Lower leg skin (tissue), 4 donors: ENCODE measurements around the gene APLF. TPM values are rescaled to one million over a fixed set of nuclear protein-coding genes. Genes with fewer than 3 reads are reported as not detected.

Experiments
- DNase-seq, 2 donors: peaks; one replicate each; pipeline ENCODE4 v3.0.0-alpha.2; 2019; ENCODE audit warnings: low spot score in 2 of 2
- H3K4me3 ChIP-seq: fragments of 200-600 bp; sonication (generic); 2 replicates; pipeline ENCODE4 v1.5.1; 2017; ENCODE audit warnings: mild to moderate bottlenecking, low read depth; ENCODE audit not compliant: poor library complexity, severe bottlenecking
- POLR2A ChIP-seq, 2 donors: fragments of 450-650 bp; IDR thresholded peaks; one replicate each; pipeline ENCODE4 v1.6.1; 2016 to 2017; ENCODE audit warnings: antibody characterized with exemption in 2 of 2, mild to moderate bottlenecking in 1 of 2, moderate library complexity in 1 of 2
- WGBS, 2 donors: methylation state at CpG; one replicate each; pipeline ENCODE4 v1.1.5; 2018; 5-methylcytosine and 5-hydroxymethylcytosine counted together
- intact Hi-C: fragments of 100-400 bp; cut with DNase I; formaldehyde crosslinking; loops from one replicate; pipeline ENCODE4 v1.15.0; 2023; ENCODE audit warnings: low total_unique reads
- total RNA-seq, 4 donors: library from RNA; depleted of rRNA; stranded (reverse); fragments of >200 nt; gene quantifications; one replicate each; pipeline ENCODE4 v1.1.0, GENCODE V29; 2016
- TF ChIP-seq, protein P1 (sequence below), 3 donors: fragments of 450-650 bp; IDR thresholded peaks; one replicate each; pipeline ENCODE4 v1.5.1; 2016; ENCODE audit warnings: antibody characterized with exemption in 3 of 3, mild to moderate bottlenecking in 3 of 3, moderate library complexity in 2 of 3

APLF gene
- total RNA-seq, 4 donors from 2014 or later = 7.5 to 12.9 (median 9.5) TPM

DNA sequence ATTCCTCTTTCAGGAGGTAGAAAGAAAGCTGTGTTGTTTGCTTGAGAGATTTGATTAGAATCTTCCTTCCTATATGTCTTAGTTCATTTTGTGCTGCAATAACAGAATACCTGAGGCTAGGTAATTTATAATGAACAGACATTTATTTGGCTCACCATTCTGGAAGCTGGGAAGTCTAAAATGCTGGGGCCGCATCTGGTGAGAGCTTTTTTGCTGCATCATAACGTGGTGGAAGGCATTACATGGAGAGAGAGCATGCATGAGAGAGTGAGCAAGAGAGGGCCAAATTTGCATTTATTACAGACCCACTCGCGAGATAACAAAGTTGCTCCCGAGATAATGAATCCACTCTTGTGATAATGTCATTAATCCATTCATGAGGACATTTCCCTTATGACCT is 34.4 kb downstream of the APLF start:
- H3K4me3 ChIP-seq = no peak overlapping the region
- DNase-seq = no peak
- intact Hi-C loops = no loop called here
- TF ChIP-seq, protein P1, sequence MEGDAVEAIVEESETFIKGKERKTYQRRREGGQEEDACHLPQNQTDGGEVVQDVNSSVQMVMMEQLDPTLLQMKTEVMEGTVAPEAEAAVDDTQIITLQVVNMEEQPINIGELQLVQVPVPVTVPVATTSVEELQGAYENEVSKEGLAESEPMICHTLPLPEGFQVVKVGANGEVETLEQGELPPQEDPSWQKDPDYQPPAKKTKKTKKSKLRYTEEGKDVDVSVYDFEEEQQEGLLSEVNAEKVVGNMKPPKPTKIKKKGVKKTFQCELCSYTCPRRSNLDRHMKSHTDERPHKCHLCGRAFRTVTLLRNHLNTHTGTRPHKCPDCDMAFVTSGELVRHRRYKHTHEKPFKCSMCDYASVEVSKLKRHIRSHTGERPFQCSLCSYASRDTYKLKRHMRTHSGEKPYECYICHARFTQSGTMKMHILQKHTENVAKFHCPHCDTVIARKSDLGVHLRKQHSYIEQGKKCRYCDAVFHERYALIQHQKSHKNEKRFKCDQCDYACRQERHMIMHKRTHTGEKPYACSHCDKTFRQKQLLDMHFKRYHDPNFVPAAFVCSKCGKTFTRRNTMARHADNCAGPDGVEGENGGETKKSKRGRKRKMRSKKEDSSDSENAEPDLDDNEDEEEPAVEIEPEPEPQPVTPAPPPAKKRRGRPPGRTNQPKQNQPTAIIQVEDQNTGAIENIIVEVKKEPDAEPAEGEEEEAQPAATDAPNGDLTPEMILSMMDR (IDR thresholded peaks at IDR 0.05) = no peak
- no peak for TF ChIP-seq POLR2A (IDR thresholded peaks at IDR 0.05)
- WGBS, 2 donors = 62 to 79% methylated on average over 5 of the region's 5 CpGs

- H3K4me3 ChIP-seq = no peak overlapping the region
- intact Hi-C loops = no loop called here
- DNase-seq = no peak
- no peak for TF ChIP-seq POLR2A (IDR thresholded peaks at IDR 0.05)
- TF ChIP-seq, protein P1 (IDR thresholded peaks at IDR 0.05) = no peak
- 96 to 98% methylated on average over 2 of the region's 2 CpGs for WGBS, 2 donors
Observed at GRCh38 chr2:68505603-68506159, 38.3 kb downstream of the APLF start.

GRCh38 chr2:68506170-68506569 is 38.8 kb downstream of the APLF start:
- no peak for TF ChIP-seq POLR2A (IDR thresholded peaks at IDR 0.05)
- TF ChIP-seq, protein P1 (IDR thresholded peaks at IDR 0.05) = no peak
- H3K4me3 ChIP-seq = no peak overlapping the region
- DNase-seq = no peak
- WGBS, 2 donors = 72 to 79% methylated on average over 3 of the region's 3 CpGs
- intact Hi-C loops = no loop called here

- intact Hi-C loops = no loop called here
- H3K4me3 ChIP-seq = no peak overlapping the region
- TF ChIP-seq, protein P1 (IDR thresholded peaks at IDR 0.05) = no peak
- TF ChIP-seq POLR2A (IDR thresholded peaks at IDR 0.05) = no peak
- 40 to 43% methylated on average over 3 of the region's 3 CpGs for WGBS, 2 donors
- no peak for DNase-seq
Observed at GRCh38 chr2:68512326-68512725, 44.9 kb downstream of the APLF start.

- H3K4me3 ChIP-seq = no peak overlapping the region
- 72 to 75% methylated on average over 1 of the region's 1 CpG for WGBS, 2 donors
- intact Hi-C loops = no loop called here
Observed at GRCh38 chr2:68512966-68513365, 45.6 kb downstream of the APLF start.

More at GRCh38 chr2:68512966-68513365, 45.6 kb downstream of the APLF start:
- no peak for DNase-seq
- TF ChIP-seq, protein P1 (IDR thresholded peaks at IDR 0.05) = no peak
- no peak for TF ChIP-seq POLR2A (IDR thresholded peaks at IDR 0.05)
